Islet precursor cell (in vitro differentiated cells): ENCODE measurements around the gene EPB42.
"Not testable (repeated sequence)": the region's sequence is repeated elsewhere in the genome, so short reads cannot be mapped to it uniquely, and the experiment has no call there.

ENCODE experiments used
- DNase-seq: peaks from one replicate; pipeline ENCODE4 v3.0.0-alpha.2; 2018

EPB42 gene

DNA sequence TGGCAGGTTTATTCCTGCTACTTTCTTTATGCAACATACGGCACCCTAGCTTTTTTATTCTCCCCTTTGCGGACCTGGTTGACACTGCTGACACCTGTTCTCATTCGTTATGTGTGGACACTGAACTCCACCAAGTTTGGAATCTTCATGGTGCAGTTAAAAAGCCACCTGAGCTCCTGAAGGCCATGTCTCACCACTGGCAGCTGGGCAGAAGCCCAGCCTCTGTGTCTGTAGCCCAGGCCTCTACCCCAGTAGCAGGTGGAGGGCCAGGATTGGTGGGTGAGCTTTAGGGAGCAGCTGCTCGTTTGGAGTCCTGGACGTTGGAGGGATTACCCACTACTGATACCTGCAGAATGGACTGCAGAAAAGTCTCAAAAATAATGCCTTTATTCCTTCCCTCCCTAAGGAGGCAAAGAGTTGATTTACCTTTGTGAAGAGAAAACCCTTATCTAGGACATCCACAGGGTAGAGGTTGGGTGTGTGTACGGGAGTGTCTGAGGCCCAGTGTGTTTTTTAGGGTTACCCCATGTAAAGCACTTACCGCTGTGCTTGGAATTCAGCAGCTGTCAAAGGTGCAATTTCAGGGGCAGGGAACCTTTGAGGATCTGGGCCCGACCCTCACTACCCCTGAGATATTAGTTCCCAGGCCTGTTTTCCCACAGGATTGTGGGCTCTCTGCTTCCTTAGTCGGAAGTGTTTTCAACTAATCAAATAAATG is 36.3 kb downstream of the EPB42 start:
- DNase-seq, result no peak

- DNase-seq, result no peak
Observed at GRCh38 chr15:43183270-43183669, 37.5 kb downstream of the EPB42 start.

GRCh38 chr15:43177147-43177546 is 43.7 kb downstream of the EPB42 start:
- DNase-seq, result not testable (repeated sequence)

DNA sequence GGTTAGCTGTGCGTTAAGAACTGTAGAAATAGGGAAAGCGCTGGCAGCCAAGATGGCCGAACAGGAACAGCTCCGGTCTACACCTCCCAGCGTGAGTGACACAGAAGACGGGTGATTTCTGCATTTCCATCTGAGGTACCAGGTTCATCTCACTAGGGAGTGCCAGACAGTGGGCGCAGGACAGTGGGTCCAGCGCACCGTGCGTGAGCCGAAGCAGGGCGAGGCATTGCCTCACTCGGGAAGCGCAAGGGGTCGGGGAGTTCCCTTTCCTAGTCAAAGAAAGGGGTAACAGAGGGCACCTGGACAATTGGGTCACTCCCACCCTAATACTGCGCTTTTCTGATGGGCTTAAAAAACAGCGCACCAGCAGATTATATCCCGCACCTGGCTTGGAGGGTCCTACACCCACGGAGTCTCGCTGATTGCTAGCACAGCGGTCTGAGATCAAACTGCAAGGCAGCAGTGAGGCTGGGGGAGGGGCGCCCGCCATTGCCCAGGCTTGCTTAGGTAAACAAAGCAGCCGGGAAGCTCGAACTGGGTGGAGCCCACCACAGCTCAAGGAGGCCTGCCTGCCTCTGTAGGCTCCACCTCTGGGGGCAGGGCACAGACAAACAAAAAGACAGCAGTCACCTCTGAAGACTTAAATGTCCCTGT is 45.0 kb downstream of the EPB42 start:
- not testable (repeated sequence) for DNase-seq

DNA sequence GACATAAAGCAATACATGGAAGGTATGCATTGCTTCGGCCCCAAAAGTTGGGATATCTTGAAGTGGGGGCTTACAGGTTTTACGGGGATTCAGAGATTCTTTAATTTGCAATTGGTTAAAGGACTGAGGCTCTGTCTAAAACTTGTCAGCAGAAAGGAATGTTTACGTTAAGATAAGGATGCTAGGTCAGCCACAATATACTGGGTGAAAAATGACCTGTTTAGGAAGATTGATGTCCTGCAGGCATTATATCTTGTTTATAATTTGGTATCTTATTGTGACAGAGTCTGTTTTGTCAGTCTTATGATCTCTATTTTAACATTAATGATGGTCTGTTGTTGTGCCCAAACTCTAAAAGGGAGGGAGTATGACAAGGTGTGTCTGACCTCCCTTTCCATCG is 50.9 kb downstream of the EPB42 start:
- no peak for DNase-seq

DNA sequence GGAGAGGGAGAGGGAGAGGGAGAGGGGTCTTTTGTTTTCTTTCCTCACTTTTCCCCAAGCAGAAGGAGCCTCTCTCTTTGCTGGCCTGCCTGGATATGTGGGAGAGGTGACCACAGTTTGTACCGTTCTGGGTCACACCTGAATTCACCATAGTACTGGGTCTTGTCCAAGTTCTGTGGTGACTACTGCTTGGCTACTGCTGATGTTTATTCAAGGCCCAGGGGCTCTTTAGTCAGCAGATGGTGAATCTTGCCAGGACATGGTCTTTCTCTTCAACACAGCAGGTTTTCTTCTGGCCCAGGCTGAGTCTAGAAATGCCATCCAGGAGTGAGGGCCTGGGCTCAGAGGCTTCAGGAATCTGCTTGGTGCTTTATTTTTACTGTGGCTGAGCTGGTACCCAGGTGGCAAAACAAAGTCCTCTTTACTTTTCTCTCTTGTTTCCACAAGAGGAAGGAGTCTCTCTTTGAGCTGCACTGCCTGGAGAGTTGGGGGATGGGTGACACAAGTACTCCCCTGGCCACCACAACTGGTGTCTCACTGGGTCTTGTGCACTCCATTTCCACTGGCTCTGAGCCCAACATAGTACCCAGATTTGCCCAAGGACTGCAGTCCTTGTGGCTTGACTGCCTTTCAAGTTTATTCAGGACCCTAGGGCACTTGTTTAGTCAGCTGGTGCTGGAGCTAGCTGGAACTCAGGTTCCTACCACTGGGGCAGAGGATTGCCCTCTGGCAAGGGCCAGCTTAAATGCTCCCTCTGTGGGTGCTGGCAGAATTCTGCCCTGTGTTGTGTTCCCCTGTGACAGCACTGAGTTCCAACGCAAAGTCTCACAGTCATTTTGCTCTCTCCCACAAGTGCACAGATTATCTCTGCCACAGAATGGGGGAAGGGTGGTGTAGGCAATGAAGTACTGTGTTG is 52.4 kb downstream of the EPB42 start:
- DNase-seq, result peak; percentile 51

DNA sequence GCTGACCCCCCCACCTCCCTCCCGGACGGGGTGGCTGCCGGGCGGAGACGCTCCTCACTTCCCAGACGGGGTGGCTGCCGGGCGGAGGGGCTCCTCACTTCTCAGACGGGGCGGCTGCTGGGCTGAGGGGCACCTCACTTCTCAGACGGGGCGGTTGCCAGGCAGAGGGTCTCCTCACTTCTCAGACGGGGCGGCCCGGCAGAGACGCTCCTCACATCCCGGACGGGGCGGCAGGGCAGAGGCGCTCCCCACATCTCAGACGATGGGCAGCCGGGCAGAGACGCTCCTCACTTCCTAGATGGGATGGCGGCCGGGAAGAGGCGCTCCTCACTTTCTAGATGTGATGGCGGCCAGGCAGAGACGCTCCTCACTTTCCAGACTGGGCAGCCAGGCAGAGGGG is 53.6 kb downstream of the EPB42 start:
- not testable (repeated sequence) for DNase-seq

DNA sequence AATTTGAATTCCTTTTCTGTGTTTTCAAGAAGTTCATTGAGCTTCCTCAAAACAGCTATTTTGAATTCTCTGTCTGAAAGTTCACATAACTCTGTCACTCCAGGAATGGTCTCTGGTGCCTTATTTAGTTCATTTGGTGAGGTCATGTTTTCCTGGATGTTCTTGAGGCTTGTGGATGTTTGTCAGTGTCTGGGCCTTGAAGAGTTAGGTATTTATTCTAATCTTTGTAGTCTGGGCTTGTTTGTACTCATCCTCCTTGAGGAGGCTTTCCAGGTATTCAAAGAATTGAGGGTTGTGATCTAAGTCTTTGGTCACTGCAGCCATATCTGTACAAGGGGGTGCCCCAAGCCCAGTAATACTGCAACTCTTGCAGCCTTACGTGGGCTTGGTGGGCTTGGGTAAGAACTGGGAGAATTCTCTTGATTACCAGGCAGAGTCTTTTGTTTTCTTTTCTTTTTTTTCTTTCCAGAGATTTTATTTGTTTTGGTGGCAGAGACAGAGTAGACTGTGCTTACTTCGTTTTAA is 55.0 kb downstream of the EPB42 start:
- DNase-seq, result no peak

DNA sequence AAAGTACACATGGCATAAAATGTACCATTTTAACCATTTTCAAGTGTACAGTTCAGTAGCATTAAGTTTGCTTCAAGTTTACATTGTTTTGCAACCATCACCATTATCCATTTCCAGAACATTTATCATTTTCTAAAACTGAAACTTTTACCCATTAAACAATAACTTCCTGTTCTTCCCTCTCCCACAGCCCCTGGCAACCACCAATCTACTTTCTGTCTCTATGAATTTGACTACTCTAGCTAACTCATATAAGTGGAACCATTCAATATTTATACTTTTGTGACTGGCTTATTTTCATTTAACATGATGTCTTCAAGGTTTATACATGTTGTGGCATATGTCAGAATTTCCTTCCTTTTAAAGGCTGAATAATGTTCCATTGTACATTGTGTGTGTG is 67.5 kb downstream of the EPB42 start:
- no peak for DNase-seq

- DNase-seq, result no peak
Observed at GRCh38 chr15:43151688-43152087, 69.1 kb downstream of the EPB42 start.

- no peak for DNase-seq
Observed at GRCh38 chr15:43150191-43150929, 70.5 kb downstream of the EPB42 start.
